Activated T-helper 17 cell treated with anti-CD3 and anti-CD28 coated beads, Interleukin-2, amount 50 U/mL, for 72 hours (primary cell): Measurements from ENCODE around the gene MAGIX. TPM values are rescaled to one million over a fixed set of nuclear protein-coding genes. Genes with fewer than 3 reads are reported as not detected.
A peak's percentile ranks its signal among the peaks of the same experiment; 100 is the strongest.

Experiments
- ATAC-seq: fragments of 150-1000 bp; cut with Tn5 transposase; replicated peaks from 2 replicates; pipeline ENCODE4 v1.10.0; 2021; ENCODE audit warnings: mild to moderate bottlenecking, moderate library complexity
- H3K27ac Mint-ChIP-seq: one replicate; pipeline ENCODE4 v1.8.0; 2022; ENCODE audit warnings: mixed read lengths
- H3K27me3 Mint-ChIP-seq: one replicate; pipeline ENCODE4 v1.8.0; 2022; ENCODE audit warnings: mixed read lengths
- H3K36me3 Mint-ChIP-seq: one replicate; pipeline ENCODE4 v1.8.0; 2022; ENCODE audit warnings: low read depth, mild to moderate bottlenecking, mixed read lengths
- H3K4me1 Mint-ChIP-seq: one replicate; pipeline ENCODE4 v1.8.0; 2022; ENCODE audit warnings: mixed read lengths
- H3K4me3 Mint-ChIP-seq: one replicate; pipeline ENCODE4 v1.8.0; 2022; ENCODE audit warnings: mild to moderate bottlenecking, mixed read lengths
- H3K9me3 Mint-ChIP-seq: one replicate; pipeline ENCODE4 v1.8.0; 2022; ENCODE audit warnings: mixed read lengths
- total RNA-seq, 2 donors: library from RNA; stranded (reverse); gene quantifications; one replicate each; pipeline ENCODE4 v1.2.3, GENCODE V29; 2022

The MAGIX gene
- total RNA-seq, 2 donors from 2014 or later, result 1.5 to 3.7 TPM

- Mint-ChIP-seq H3K27ac (peak overlapping the region; percentile 69), H3K27me3 (no peaks in the 10 kb centered on the region), H3K4me3 (peak overlapping the region; percentile 74), H3K4me1 (peaks cover 9% of the 10 kb centered on the region), H3K36me3 (peaks cover 37% of the 10 kb centered on the region), H3K9me3 (no peaks in the 10 kb centered on the region)
- ATAC-seq, result no peak
Measured at GRCh38 chrX:49199315-49199595, 36.7 kb downstream of the MAGIX start.

- Mint-ChIP-seq H3K27me3 (no peaks in the 10 kb centered on the region), H3K9me3 (no peaks in the 10 kb centered on the region), H3K4me1 (peaks cover 9% of the 10 kb centered on the region), H3K27ac (peak within 1 kb of the TSS; percentile 69), H3K4me3 (peak within 1 kb of the TSS; percentile 74), H3K36me3 (peaks cover 33% of the 10 kb centered on the region)
- ATAC-seq, result peak; percentile 96
Measured at GRCh38 chrX:49199906-49200771, 37.6 kb downstream of the MAGIX start, which contains the start of gene SYP. Gene SYP (minus strand): TSS chrX:49200193. CDS start chrX:49200186, 7 bp downstream.

- Mint-ChIP-seq H3K36me3 (peaks cover 17% of the 10 kb centered on the region), H3K9me3 (no peaks in the 10 kb centered on the region), H3K4me3 (no peak overlapping the region), H3K27me3 (no peaks in the 10 kb centered on the region), H3K4me1 (peaks cover 9% of the 10 kb centered on the region), H3K27ac (no peak overlapping the region)
- no peak for ATAC-seq
Measured at GRCh38 chrX:49202022-49202421, 39.5 kb downstream of the MAGIX start.

- Mint-ChIP-seq H3K4me1 (peaks cover under 1% of the 10 kb centered on the region), H3K27ac (peak overlapping the region; percentile 66), H3K9me3 (no peaks in the 10 kb centered on the region), H3K4me3 (no peak overlapping the region), H3K27me3 (no peaks in the 10 kb centered on the region), H3K36me3 (peaks cover 8% of the 10 kb centered on the region)
- no peak for ATAC-seq
Measured at GRCh38 chrX:49203536-49203935, 41.0 kb downstream of the MAGIX start.

- no peaks in the 10 kb centered on the region for H3K9me3 Mint-ChIP-seq
- no peak overlapping the region for H3K4me3 Mint-ChIP-seq
- ATAC-seq, result no peak
- no peaks in the 10 kb centered on the region for H3K27me3 Mint-ChIP-seq
- no peaks in the 10 kb centered on the region for H3K4me1 Mint-ChIP-seq
- peaks cover 3% of the 10 kb centered on the region for H3K36me3 Mint-ChIP-seq
- H3K27ac Mint-ChIP-seq, result peak overlapping the region; percentile 66
Measured at GRCh38 chrX:49204017-49204416, 41.5 kb downstream of the MAGIX start.

GRCh38 chrX:49204709-49205108 is 42.2 kb downstream of the MAGIX start:
- no peaks in the 10 kb centered on the region for H3K9me3 Mint-ChIP-seq
- H3K4me3 Mint-ChIP-seq, result no peak overlapping the region
- no peaks in the 10 kb centered on the region for H3K36me3 Mint-ChIP-seq
- no peak overlapping the region for H3K27ac Mint-ChIP-seq
- ATAC-seq, result no peak
- H3K27me3 Mint-ChIP-seq, result no peaks in the 10 kb centered on the region
- no peaks in the 10 kb centered on the region for H3K4me1 Mint-ChIP-seq

GRCh38 chrX:49205443-49205842 is 42.9 kb downstream of the MAGIX start:
- H3K36me3 Mint-ChIP-seq, result no peaks in the 10 kb centered on the region
- H3K27me3 Mint-ChIP-seq, result no peaks in the 10 kb centered on the region
- ATAC-seq, result no peak
- no peaks in the 10 kb centered on the region for H3K4me1 Mint-ChIP-seq
- H3K4me3 Mint-ChIP-seq, result no peak overlapping the region
- no peaks in the 10 kb centered on the region for H3K9me3 Mint-ChIP-seq
- H3K27ac Mint-ChIP-seq, result no peak overlapping the region

GRCh38 chrX:49206543-49206942 is 44.0 kb downstream of the MAGIX start:
- no peaks in the 10 kb centered on the region for H3K4me1 Mint-ChIP-seq
- H3K27me3 Mint-ChIP-seq, result no peaks in the 10 kb centered on the region
- no peaks in the 10 kb centered on the region for H3K9me3 Mint-ChIP-seq
- H3K36me3 Mint-ChIP-seq, result no peaks in the 10 kb centered on the region
- H3K27ac Mint-ChIP-seq, result no peak overlapping the region
- no peak overlapping the region for H3K4me3 Mint-ChIP-seq
- no peak for ATAC-seq

GRCh38 chrX:49208399-49208798 is 45.8 kb downstream of the MAGIX start:
- no peak for ATAC-seq
- Mint-ChIP-seq H3K27ac (no peak overlapping the region), H3K4me3 (no peak overlapping the region), H3K36me3 (no peaks in the 10 kb centered on the region), H3K4me1 (no peaks in the 10 kb centered on the region), H3K27me3 (no peaks in the 10 kb centered on the region), H3K9me3 (no peaks in the 10 kb centered on the region)

GRCh38 chrX:49209434-49210251 is 47.1 kb downstream of the MAGIX start:
- H3K4me1 Mint-ChIP-seq, result no peaks in the 10 kb centered on the region
- no peak overlapping the region for H3K27ac Mint-ChIP-seq
- H3K36me3 Mint-ChIP-seq, result no peaks in the 10 kb centered on the region
- ATAC-seq, result no peak
- no peak overlapping the region for H3K4me3 Mint-ChIP-seq
- H3K27me3 Mint-ChIP-seq, result no peaks in the 10 kb centered on the region
- no peaks in the 10 kb centered on the region for H3K9me3 Mint-ChIP-seq

GRCh38 chrX:49210406-49210805 is 47.8 kb downstream of the MAGIX start:
- Mint-ChIP-seq H3K9me3 (no peaks in the 10 kb centered on the region), H3K36me3 (no peaks in the 10 kb centered on the region), H3K27ac (no peak overlapping the region), H3K27me3 (no peaks in the 10 kb centered on the region), H3K4me1 (no peaks in the 10 kb centered on the region), H3K4me3 (no peak overlapping the region)
- ATAC-seq, result no peak

GRCh38 chrX:49211074-49211473 is 48.5 kb downstream of the MAGIX start:
- no peak overlapping the region for H3K27ac Mint-ChIP-seq
- H3K36me3 Mint-ChIP-seq, result no peaks in the 10 kb centered on the region
- no peak for ATAC-seq
- no peak overlapping the region for H3K4me3 Mint-ChIP-seq
- H3K4me1 Mint-ChIP-seq, result no peaks in the 10 kb centered on the region
- no peaks in the 10 kb centered on the region for H3K9me3 Mint-ChIP-seq
- no peaks in the 10 kb centered on the region for H3K27me3 Mint-ChIP-seq

- no peak for ATAC-seq
- H3K9me3 Mint-ChIP-seq, result no peaks in the 10 kb centered on the region
- no peak overlapping the region for H3K27ac Mint-ChIP-seq
- no peaks in the 10 kb centered on the region for H3K27me3 Mint-ChIP-seq
- no peaks in the 10 kb centered on the region for H3K36me3 Mint-ChIP-seq
- no peak overlapping the region for H3K4me3 Mint-ChIP-seq
- no peaks in the 10 kb centered on the region for H3K4me1 Mint-ChIP-seq
Measured at GRCh38 chrX:49212209-49212608, 49.7 kb downstream of the MAGIX start.

- no peaks in the 10 kb centered on the region for H3K27me3 Mint-ChIP-seq
- ATAC-seq, result no peak
- no peak overlapping the region for H3K27ac Mint-ChIP-seq
- no peak overlapping the region for H3K4me3 Mint-ChIP-seq
- H3K4me1 Mint-ChIP-seq, result no peaks in the 10 kb centered on the region
- H3K36me3 Mint-ChIP-seq, result no peaks in the 10 kb centered on the region
- no peaks in the 10 kb centered on the region for H3K9me3 Mint-ChIP-seq
Measured at GRCh38 chrX:49212861-49213260, 50.3 kb downstream of the MAGIX start.

- no peak for ATAC-seq
- H3K4me3 Mint-ChIP-seq, result no peak overlapping the region
- H3K9me3 Mint-ChIP-seq, result no peaks in the 10 kb centered on the region
- H3K4me1 Mint-ChIP-seq, result no peaks in the 10 kb centered on the region
- no peaks in the 10 kb centered on the region for H3K27me3 Mint-ChIP-seq
- no peaks in the 10 kb centered on the region for H3K36me3 Mint-ChIP-seq
- no peak overlapping the region for H3K27ac Mint-ChIP-seq
Measured at GRCh38 chrX:49214416-49214815, 51.9 kb downstream of the MAGIX start.
